ENCODE measurements around the gene SPHKAP. TPM values are rescaled to one million over a fixed set of nuclear protein-coding genes. Genes with fewer than 3 reads are reported as not detected.

Gene SPHKAP
- total and polyA plus RNA-seq, 2 donors (not counting 1 experiment from before 2014, with no cell fraction given) = not detected

DNA sequence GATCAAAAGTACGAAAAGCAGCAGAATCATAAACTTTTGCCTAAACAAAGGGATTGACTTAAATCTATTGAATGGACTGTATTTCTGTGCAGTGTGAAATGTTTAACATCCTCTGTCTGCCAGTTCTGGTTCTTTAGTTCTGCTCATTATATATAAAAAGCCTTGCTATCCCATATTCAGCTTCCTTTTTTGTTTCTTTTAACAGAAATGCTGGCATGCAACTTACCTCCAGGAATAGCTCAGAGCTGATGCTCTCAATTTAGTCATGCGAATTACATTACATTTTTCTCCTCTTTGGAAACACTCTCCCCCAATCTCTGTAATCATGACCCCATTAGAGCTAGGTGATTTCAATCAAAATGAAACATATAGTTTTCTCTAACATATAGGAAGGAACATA is 73.6 kb downstream of the SPHKAP start:
- H4K20me1 ChIP-seq (ENCODE audit: control insufficient read depth, extremely low read depth, insufficient read depth, low read length) = no peaks in the 10 kb centered on the region

DNA sequence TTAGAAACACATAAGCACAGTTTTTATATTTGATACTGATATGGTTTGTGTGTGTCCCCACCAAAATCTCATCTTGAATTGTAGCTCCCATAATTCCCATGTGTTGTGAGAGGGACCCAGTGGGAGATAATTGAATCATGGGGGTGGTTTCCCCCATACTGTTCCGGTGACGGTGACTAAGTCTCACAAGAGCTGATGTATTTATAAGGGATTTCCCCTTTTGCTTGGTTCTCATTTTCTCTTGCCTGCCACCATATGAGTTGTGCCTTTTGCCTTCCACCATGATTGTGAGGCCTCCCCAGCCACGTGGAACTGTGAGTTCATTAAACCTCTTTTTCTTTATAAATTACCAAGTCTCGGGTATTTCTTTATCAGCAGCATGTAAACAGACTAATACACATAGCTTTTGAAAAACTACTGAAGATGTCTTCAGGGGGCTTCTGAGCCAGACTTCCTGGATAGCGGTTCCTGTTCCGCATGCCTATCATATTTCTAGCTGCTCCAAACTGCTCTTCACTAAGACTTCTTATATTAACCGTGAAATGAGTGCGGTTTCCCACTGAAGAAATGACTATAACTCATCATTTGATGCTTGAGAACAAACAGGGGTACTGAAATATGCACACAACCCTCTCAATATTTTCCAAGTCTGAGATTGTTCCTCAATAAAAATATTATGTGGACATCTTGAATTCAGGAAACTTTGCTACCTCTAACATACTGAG is 75.8 kb downstream of the SPHKAP start:
- Histone ChIP-seq H3K4me3 (replicated peaks in 1 of 4; ENCODE audit: control extremely low read depth in 1 of 4, insufficient read depth in 1 of 4, low read depth in 3 of 4, low read length in 4 of 4) (no peak overlapping the region), H3K9ac (ENCODE audit: insufficient read depth, low read length) (no peak overlapping the region), H3K4me2 (ENCODE audit: extremely low read depth, insufficient read depth, low read length) (no peak overlapping the region), H3K9me3 (ENCODE audit: control insufficient read depth, insufficient read depth, low read depth, low read length) (no peaks in the 10 kb centered on the region), H3K36me3 (ENCODE audit: control insufficient read depth, insufficient read depth, low read length) (no peaks in the 10 kb centered on the region), H3K4me1 (ENCODE audit: control insufficient read depth, extremely low read depth, insufficient read depth, low read length) (no peaks in the 10 kb centered on the region), H3K79me2 (ENCODE audit: control insufficient read depth, insufficient read depth, low read length) (no peaks in the 10 kb centered on the region), H3K27me3 (ENCODE audit: control insufficient read depth, insufficient read depth, low read length) (no peaks in the 10 kb centered on the region), H4K20me1 (ENCODE audit: control insufficient read depth, extremely low read depth, insufficient read depth, low read length) (no peaks in the 10 kb centered on the region), H3K27ac (ENCODE audit: insufficient read depth, low read length) (no peak overlapping the region), H2AFZ (ENCODE audit: low read length) (no peak overlapping the region)
- DNase-seq (ENCODE audit: low read depth in 2 of 2) = no peak
- no peak for TF ChIP-seq EZH2 (IDR thresholded peaks at IDR 0.05; ENCODE audit: low read length, missing control alignments)
- TF ChIP-seq, protein P1, sequence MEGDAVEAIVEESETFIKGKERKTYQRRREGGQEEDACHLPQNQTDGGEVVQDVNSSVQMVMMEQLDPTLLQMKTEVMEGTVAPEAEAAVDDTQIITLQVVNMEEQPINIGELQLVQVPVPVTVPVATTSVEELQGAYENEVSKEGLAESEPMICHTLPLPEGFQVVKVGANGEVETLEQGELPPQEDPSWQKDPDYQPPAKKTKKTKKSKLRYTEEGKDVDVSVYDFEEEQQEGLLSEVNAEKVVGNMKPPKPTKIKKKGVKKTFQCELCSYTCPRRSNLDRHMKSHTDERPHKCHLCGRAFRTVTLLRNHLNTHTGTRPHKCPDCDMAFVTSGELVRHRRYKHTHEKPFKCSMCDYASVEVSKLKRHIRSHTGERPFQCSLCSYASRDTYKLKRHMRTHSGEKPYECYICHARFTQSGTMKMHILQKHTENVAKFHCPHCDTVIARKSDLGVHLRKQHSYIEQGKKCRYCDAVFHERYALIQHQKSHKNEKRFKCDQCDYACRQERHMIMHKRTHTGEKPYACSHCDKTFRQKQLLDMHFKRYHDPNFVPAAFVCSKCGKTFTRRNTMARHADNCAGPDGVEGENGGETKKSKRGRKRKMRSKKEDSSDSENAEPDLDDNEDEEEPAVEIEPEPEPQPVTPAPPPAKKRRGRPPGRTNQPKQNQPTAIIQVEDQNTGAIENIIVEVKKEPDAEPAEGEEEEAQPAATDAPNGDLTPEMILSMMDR (conservative IDR thresholded peaks at IDR 0.05 in 1 of 2, IDR thresholded peaks at IDR 0.05 in 1 of 2; ENCODE audit: low read depth in 1 of 2, low read length in 2 of 2) = no peak

More for the DNA sequence above, 73.6 kb downstream of the SPHKAP start:
- Histone ChIP-seq H3K4me3 (replicated peaks in 1 of 4; ENCODE audit: control extremely low read depth in 1 of 4, insufficient read depth in 1 of 4, low read depth in 3 of 4, low read length in 4 of 4) (no peak overlapping the region), H3K27me3 (ENCODE audit: control insufficient read depth, insufficient read depth, low read length) (no peaks in the 10 kb centered on the region), H3K9me3 (ENCODE audit: control insufficient read depth, insufficient read depth, low read depth, low read length) (no peaks in the 10 kb centered on the region), H3K36me3 (ENCODE audit: control insufficient read depth, insufficient read depth, low read length) (no peaks in the 10 kb centered on the region), H3K4me1 (ENCODE audit: control insufficient read depth, extremely low read depth, insufficient read depth, low read length) (no peaks in the 10 kb centered on the region), H3K79me2 (ENCODE audit: control insufficient read depth, insufficient read depth, low read length) (no peaks in the 10 kb centered on the region), H3K9ac (ENCODE audit: insufficient read depth, low read length) (no peak overlapping the region), H3K27ac (ENCODE audit: insufficient read depth, low read length) (no peak overlapping the region), H3K4me2 (ENCODE audit: extremely low read depth, insufficient read depth, low read length) (no peak overlapping the region), H2AFZ (ENCODE audit: low read length) (no peak overlapping the region)
- TF ChIP-seq, protein P1 (conservative IDR thresholded peaks at IDR 0.05 in 1 of 2, IDR thresholded peaks at IDR 0.05 in 1 of 2; ENCODE audit: low read depth in 1 of 2, low read length in 2 of 2) = no peak
- no peak for TF ChIP-seq EZH2 (IDR thresholded peaks at IDR 0.05; ENCODE audit: low read length, missing control alignments)
- DNase-seq (ENCODE audit: low read depth in 2 of 2) = no peak

DNA sequence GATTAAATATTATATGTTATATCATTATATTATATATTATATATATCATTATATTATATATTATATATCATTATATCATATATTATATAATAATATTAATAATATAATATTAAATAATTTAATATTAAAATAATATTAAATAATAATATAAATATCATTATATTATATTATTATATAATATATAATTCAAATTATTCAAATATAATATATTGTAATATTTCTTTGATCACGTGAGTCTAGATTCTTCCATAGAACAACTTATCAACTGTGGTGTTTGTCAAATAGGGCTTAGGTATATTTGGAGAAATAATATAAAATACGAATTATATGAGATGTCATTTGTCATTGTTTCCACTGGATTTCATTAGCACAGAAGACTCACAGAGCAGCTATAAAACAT is 77.3 kb downstream of the SPHKAP start:
- no peak for TF ChIP-seq EZH2 (IDR thresholded peaks at IDR 0.05; ENCODE audit: low read length, missing control alignments)
- TF ChIP-seq, protein P1 (conservative IDR thresholded peaks at IDR 0.05 in 1 of 2, IDR thresholded peaks at IDR 0.05 in 1 of 2; ENCODE audit: low read depth in 1 of 2, low read length in 2 of 2) = no peak
- H2AFZ ChIP-seq (ENCODE audit: low read length) = no peak overlapping the region
- H3K9ac ChIP-seq (ENCODE audit: insufficient read depth, low read length) = no peak overlapping the region
- H3K4me2 ChIP-seq (ENCODE audit: extremely low read depth, insufficient read depth, low read length) = no peak overlapping the region
- H3K27me3 ChIP-seq (ENCODE audit: control insufficient read depth, insufficient read depth, low read length) = no peaks in the 10 kb centered on the region
- no peak overlapping the region for H3K27ac ChIP-seq (ENCODE audit: insufficient read depth, low read length)
- no peaks in the 10 kb centered on the region for H3K36me3 ChIP-seq (ENCODE audit: control insufficient read depth, insufficient read depth, low read length)
- DNase-seq (ENCODE audit: low read depth in 2 of 2) = no peak
- H3K4me1 ChIP-seq (ENCODE audit: control insufficient read depth, extremely low read depth, insufficient read depth, low read length) = no peaks in the 10 kb centered on the region
- no peaks in the 10 kb centered on the region for H3K79me2 ChIP-seq (ENCODE audit: control insufficient read depth, insufficient read depth, low read length)
- no peaks in the 10 kb centered on the region for H4K20me1 ChIP-seq (ENCODE audit: control insufficient read depth, extremely low read depth, insufficient read depth, low read length)
- no peaks in the 10 kb centered on the region for H3K9me3 ChIP-seq (ENCODE audit: control insufficient read depth, insufficient read depth, low read depth, low read length)
- H3K4me3 ChIP-seq (replicated peaks in 1 of 4; ENCODE audit: control extremely low read depth in 1 of 4, insufficient read depth in 1 of 4, low read depth in 3 of 4, low read length in 4 of 4) = no peak overlapping the region
